Measurements from ENCODE around the gene OR11H6.
"Not testable (repeated sequence)": the region's sequence is repeated elsewhere in the genome, so short reads cannot be mapped to it uniquely, and the experiment has no call there.

Gene OR11H6

DNA sequence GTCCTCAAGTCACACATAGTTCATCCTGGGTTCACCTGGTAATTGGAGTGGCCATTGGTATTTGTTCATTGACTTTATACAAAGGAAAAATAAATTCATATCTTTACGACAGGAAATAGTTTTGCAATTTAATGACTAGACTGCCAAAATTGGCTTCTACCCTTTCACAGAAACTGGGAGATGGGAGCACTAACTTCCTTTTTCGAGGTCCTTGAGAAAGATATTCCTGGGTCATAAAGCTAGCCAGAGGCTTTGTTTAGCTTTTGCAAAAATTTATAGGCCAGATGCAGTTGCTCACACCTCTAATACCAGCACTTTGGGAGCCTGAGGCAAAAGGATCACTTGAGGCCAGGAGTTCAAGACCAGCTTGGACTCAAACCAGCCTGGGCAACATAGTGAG lies 43.0 kb upstream of the OR11H6 start:
- TF ChIP-seq, protein P1, sequence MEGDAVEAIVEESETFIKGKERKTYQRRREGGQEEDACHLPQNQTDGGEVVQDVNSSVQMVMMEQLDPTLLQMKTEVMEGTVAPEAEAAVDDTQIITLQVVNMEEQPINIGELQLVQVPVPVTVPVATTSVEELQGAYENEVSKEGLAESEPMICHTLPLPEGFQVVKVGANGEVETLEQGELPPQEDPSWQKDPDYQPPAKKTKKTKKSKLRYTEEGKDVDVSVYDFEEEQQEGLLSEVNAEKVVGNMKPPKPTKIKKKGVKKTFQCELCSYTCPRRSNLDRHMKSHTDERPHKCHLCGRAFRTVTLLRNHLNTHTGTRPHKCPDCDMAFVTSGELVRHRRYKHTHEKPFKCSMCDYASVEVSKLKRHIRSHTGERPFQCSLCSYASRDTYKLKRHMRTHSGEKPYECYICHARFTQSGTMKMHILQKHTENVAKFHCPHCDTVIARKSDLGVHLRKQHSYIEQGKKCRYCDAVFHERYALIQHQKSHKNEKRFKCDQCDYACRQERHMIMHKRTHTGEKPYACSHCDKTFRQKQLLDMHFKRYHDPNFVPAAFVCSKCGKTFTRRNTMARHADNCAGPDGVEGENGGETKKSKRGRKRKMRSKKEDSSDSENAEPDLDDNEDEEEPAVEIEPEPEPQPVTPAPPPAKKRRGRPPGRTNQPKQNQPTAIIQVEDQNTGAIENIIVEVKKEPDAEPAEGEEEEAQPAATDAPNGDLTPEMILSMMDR (IDR thresholded peaks at IDR 0.05): no peak
- Histone ChIP-seq H3K4me3 (ENCODE audit: low read depth in 1 of 2, low read length in 1 of 2) (no peak overlapping the region), H3K27ac (no peak overlapping the region), H3K27me3 (no peaks in the 10 kb centered on the region), H3K36me3 (no peaks in the 10 kb centered on the region), H3K9me3 (no peaks in the 10 kb centered on the region), H3K4me1 (ENCODE audit: control insufficient read depth in 1 of 2, insufficient read depth in 1 of 2, low read depth in 1 of 2, low read length in 1 of 2) (peaks cover 9% of the 10 kb centered on the region in 2 experiments)

DNA sequence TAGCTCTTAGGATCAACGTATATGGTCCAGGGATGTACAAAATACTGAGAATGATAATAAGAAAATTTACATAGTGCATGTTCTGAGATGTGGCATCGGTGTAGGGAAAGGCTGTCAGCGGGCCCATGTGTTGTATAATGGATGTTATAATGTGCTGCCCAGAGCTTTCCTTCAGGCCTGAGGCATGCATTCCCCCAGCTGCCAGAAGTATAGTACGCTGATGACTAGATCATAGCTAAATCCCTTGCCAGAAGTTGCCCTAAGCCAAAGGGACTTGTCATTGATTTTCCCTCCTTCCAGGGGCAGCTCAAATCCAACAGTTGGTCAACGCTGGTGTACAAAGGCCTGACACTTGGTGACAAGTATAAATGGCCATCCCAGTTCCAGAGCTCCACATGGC lies 39.3 kb upstream of the OR11H6 start:
- TF ChIP-seq, protein P1 (IDR thresholded peaks at IDR 0.05): no peak
- H3K27me3 ChIP-seq: no peaks in the 10 kb centered on the region
- peaks cover 7 to 8% of the 10 kb centered on the region in 2 experiments for H3K4me1 ChIP-seq (ENCODE audit: control insufficient read depth in 1 of 2, insufficient read depth in 1 of 2, low read depth in 1 of 2, low read length in 1 of 2)
- H3K9me3 ChIP-seq: no peaks in the 10 kb centered on the region
- H3K36me3 ChIP-seq: no peaks in the 10 kb centered on the region
- no peak overlapping the region for H3K4me3 ChIP-seq (ENCODE audit: low read depth in 1 of 2, low read length in 1 of 2)
- no peak overlapping the region for H3K27ac ChIP-seq

DNA sequence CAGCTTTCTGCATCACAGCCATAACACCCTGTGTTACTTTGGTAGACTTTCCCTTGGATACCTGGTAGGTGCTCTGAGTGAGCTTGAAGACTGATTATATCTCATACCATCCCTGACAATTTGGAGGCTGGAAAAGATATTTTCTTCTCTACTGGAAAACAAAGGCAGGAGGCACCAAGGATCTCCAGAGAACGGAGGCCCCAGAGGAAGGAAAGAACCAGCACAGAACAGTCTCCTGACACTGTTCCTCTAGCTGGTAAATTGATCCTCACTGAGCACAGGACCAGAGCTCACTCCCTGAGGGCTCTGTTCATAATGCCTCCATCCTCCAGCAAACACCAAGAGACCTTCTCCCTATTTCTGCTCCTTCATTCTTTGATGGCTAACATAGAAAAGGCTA lies 32.9 kb upstream of the OR11H6 start, which contains the start of gene OR11G2:
TSS of gene OR11G2 (plus strand) at position 301 of the 400 bp plus-strand sequence. CDS start 6,542 bp downstream, outside the sequence.
- Histone ChIP-seq H3K9me3 (no peaks in the 10 kb centered on the region), H3K4me1 (ENCODE audit: control insufficient read depth in 1 of 2, insufficient read depth in 1 of 2, low read depth in 1 of 2, low read length in 1 of 2) (no peaks in the 10 kb centered on the region), H3K27ac (no peak within 1 kb of the TSS), H3K36me3 (no peaks in the 10 kb centered on the region), H3K27me3 (no peaks in the 10 kb centered on the region), H3K4me3 (ENCODE audit: low read depth in 1 of 2, low read length in 1 of 2) (no peak within 1 kb of the TSS)
- TF ChIP-seq, protein P1 (IDR thresholded peaks at IDR 0.05): no peak

DNA sequence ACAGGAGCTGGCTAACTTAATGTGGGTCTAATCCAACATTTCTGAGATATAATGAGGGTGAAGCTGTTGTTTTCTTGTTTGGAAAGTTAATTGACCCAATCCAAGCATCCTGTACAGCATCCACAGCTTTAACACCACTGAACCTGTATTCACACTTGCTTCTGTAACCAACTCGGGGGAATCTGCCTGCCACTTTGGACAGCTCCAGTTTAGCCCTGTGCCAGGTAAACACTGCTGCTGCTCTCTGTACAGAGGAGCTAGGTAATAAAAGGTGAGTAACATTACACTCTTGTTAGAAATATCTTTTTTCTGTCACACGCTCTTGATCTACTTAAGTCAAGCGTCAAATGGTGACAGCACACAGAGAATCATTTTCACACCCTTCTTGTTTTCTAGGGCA lies 32.1 kb upstream of the OR11H6 start:
- no peak overlapping the region for H3K4me3 ChIP-seq (ENCODE audit: low read depth in 1 of 2, low read length in 1 of 2)
- no peaks in the 10 kb centered on the region for H3K9me3 ChIP-seq
- TF ChIP-seq, protein P1 (IDR thresholded peaks at IDR 0.05): no peak
- no peaks in the 10 kb centered on the region for H3K4me1 ChIP-seq (ENCODE audit: control insufficient read depth in 1 of 2, insufficient read depth in 1 of 2, low read depth in 1 of 2, low read length in 1 of 2)
- no peak overlapping the region for H3K27ac ChIP-seq
- H3K36me3 ChIP-seq: no peaks in the 10 kb centered on the region
- no peaks in the 10 kb centered on the region for H3K27me3 ChIP-seq

DNA sequence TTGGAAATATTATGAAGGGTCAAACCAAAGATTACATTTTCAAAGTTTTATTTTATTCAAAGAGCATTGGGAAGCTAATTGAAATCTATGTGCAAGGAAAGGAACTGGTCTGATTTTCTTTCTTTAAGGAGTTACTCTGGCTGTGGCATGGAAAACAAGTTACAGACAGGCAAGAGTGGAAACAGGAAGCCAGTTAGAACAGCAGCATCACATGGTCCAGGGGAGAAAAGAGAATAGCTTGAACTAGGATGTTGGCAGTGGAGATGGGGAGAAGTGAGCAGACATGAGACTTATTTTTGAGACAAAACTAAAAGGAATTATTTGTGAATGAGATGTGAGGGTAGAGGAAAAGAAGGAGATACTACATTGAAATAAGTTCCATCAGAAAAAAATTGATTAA lies 29.4 kb upstream of the OR11H6 start:
- no peaks in the 10 kb centered on the region for H3K9me3 ChIP-seq
- TF ChIP-seq, protein P1 (IDR thresholded peaks at IDR 0.05): no peak

DNA sequence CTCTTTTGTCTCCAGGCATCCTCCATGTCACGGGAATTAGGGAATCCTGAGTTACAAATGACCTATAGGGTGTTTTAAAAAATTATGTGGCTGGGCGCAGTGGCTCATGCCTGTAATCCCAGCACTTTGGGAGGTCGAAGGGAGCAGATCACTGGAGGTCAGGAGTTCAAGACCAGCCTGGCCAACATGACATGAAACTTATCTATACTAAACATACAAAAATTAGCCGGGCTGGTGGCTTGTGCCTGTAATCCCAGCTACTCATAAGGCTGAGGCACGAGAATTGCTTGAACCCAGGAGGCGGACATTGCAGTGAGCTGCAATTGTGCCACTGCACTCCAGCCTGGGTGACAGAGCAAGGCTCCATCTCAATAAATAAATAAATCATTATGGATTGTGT lies 28.3 kb upstream of the OR11H6 start:
- not testable (repeated sequence) for H3K9me3 ChIP-seq; H3K4me1 ChIP-seq (ENCODE audit: control insufficient read depth in 1 of 2, insufficient read depth in 1 of 2, low read depth in 1 of 2, low read length in 1 of 2); H3K36me3 ChIP-seq; H3K4me3 ChIP-seq (ENCODE audit: low read depth in 1 of 2, low read length in 1 of 2); H3K27ac ChIP-seq; H3K27me3 ChIP-seq

More for the DNA sequence above, 29.4 kb upstream of the OR11H6 start:
- no peak overlapping the region for H3K4me3 ChIP-seq (ENCODE audit: low read depth in 1 of 2, low read length in 1 of 2)
- H3K27me3 ChIP-seq: no peaks in the 10 kb centered on the region
- H3K27ac ChIP-seq: no peak overlapping the region
- H3K4me1 ChIP-seq (ENCODE audit: control insufficient read depth in 1 of 2, insufficient read depth in 1 of 2, low read depth in 1 of 2, low read length in 1 of 2): peaks cover 0 to 6% of the 10 kb centered on the region in 2 experiments
- H3K36me3 ChIP-seq: no peaks in the 10 kb centered on the region
